HCT116 (cell line): ENCODE results near the gene TTBK1. TPM values are rescaled to one million over a fixed set of nuclear protein-coding genes. Genes with fewer than 3 reads are reported as not detected.

Experiments
- ATAC-seq: fragments of 200-7000 bp; cut with Tn5 transposase; 2 replicates; pipeline ENCODE4 v1.9.1; 2020; ENCODE audit warnings: mild to moderate bottlenecking, moderate library complexity
- BruUV-seq: library from RNA; stranded (reverse); fragments of 400-500 nt; replicated peaks from 2 replicates; lab custom pipeline; 2021; lab: Mats Ljungman, UMichigan
- CTCF ChIA-PET: fragments of 300-600 bp; sonication (Branson Sonifier 250); formaldehyde crosslinking; loops from one replicate; lab custom pipeline; 2021; ENCODE audit warnings: antibody characterized with exemption; lab: Charles Lee
- POLR2A ChIA-PET: fragments of 300-600, 350-600 bp; sonication (Branson Sonifier 250); formaldehyde crosslinking; loops from one replicate; lab custom pipeline; 2021; ENCODE audit warnings: antibody characterized with exemption; lab: Charles Lee
- RAD21 ChIA-PET, 2 experiments: fragments of 300-600 bp; sonication (Branson Sonifier 250); formaldehyde crosslinking; loops; one replicate each; lab custom pipeline; 2023; ENCODE audit warnings: low total read pairs in 2 of 2; ENCODE audit not compliant: uncharacterized antibody in 2 of 2, unreplicated experiment in 2 of 2, low non-redundant PET in 1 of 2; lab: Charles Lee
- DNase-seq: peaks from one replicate; pipeline ENCODE4 v3.0.0-alpha.2; 2010; ENCODE audit warnings: low read depth, low spot score
- H2AFZ ChIP-seq: fragments of 200-600 bp; shearing (Covaris generic), sonication (generic); 2 replicates; pipeline ENCODE4 v1.6.1; 2017; ENCODE audit warnings: low read depth, mixed run types, mixed read lengths, antibody characterized with exemption, low read length; ENCODE audit not compliant: poor library complexity, severe bottlenecking
- H3K27ac ChIP-seq: 2 replicates; pipeline ENCODE4 v1.5.1; 2012; ENCODE audit warnings: low read depth, low read length
- H3K27me3 ChIP-seq: fragments of 200-600 bp; sonication (generic); 2 replicates; pipeline ENCODE4 v1.6.1; 2016; ENCODE audit warnings: mixed run types, low read length, mixed read lengths; ENCODE audit not compliant: insufficient read depth
- H3K36me3 ChIP-seq, 2 experiments: fragments of 200-500 bp in 1 of 2; fragments of 200-600 bp in 1 of 2; sonication (Bioruptor generic) in 1 of 2; sonication (generic) in 1 of 2; 2 replicates each; pipeline versions ENCODE4 v1.5.1 to v1.6.1; 2014 to 2016; ENCODE audit warnings: low read length in 2 of 2, inconsistent platforms in 1 of 2, mixed read lengths in 1 of 2, mixed run types in 1 of 2; ENCODE audit not compliant: insufficient read depth in 2 of 2, control insufficient read depth in 1 of 2
- H3K4me1 ChIP-seq, 2 experiments: fragments of 200-600 bp in 1 of 2; sonication (generic) in 1 of 2; 2 replicates each; pipeline versions ENCODE4 v1.5.1 to v1.6.1; 2012 to 2017; ENCODE audit warnings: low read length in 2 of 2, inconsistent platforms in 1 of 2, mild to moderate bottlenecking in 1 of 2, mixed read lengths in 1 of 2, mixed run types in 1 of 2, moderate library complexity in 1 of 2; ENCODE audit not compliant: insufficient read depth in 2 of 2, control insufficient read depth in 1 of 2
- H3K4me2 ChIP-seq: fragments of 200-600 bp; sonication (generic); 2 replicates; pipeline ENCODE4 v1.6.1; 2017; ENCODE audit warnings: mixed run types, low read length, mixed read lengths
- H3K4me3 ChIP-seq, 2 experiments: fragments of 200-600 bp in 1 of 2; sonication (generic) in 1 of 2; replicated peaks in 1 of 2; 2 replicates each; pipeline ENCODE4 v1.5.1; 2011 to 2016; ENCODE audit warnings: low read length in 2 of 2, control low read depth in 1 of 2, low read depth in 1 of 2, mild to moderate bottlenecking in 1 of 2, mixed read lengths in 1 of 2, mixed run types in 1 of 2
- H3K79me2 ChIP-seq: fragments of 200-600 bp; sonication (generic); 2 replicates; pipeline ENCODE4 v1.6.1; 2017; ENCODE audit warnings: mild to moderate bottlenecking, mixed run types, low read length, moderate library complexity, mixed read lengths; ENCODE audit not compliant: insufficient read depth
- H3K9ac ChIP-seq: fragments of 200-600 bp; sonication (generic); 2 replicates; pipeline ENCODE4 v1.6.1; 2016; ENCODE audit warnings: low read length, mixed read lengths
- H3K9me2 ChIP-seq: fragments of 200-600 bp; sonication (generic), shearing (Covaris generic); 2 replicates; pipeline ENCODE4 v1.6.1; 2017; ENCODE audit warnings: mixed run types, mild to moderate bottlenecking, moderate library complexity; ENCODE audit not compliant: insufficient read depth
- H3K9me3 ChIP-seq, 2 experiments: fragments of 200-500 bp in 1 of 2; fragments of 200-600 bp in 1 of 2; sonication (Bioruptor generic) in 1 of 2; sonication (generic) in 1 of 2; 2 replicates each; pipeline ENCODE4 v1.6.1; 2014 to 2017; ENCODE audit warnings: low read length in 2 of 2, mixed read lengths in 2 of 2, inconsistent platforms in 1 of 2, low read depth in 1 of 2, mild to moderate bottlenecking in 1 of 2, mixed run types in 1 of 2, moderate library complexity in 1 of 2; ENCODE audit not compliant: control insufficient read depth in 1 of 2, insufficient read depth in 1 of 2
- H4K20me1 ChIP-seq: fragments of 200-600 bp; sonication (generic), shearing (Covaris generic); 2 replicates; pipeline ENCODE4 v1.6.1; 2017; ENCODE audit warnings: mixed run types, mild to moderate bottlenecking, moderate library complexity; ENCODE audit not compliant: insufficient read depth
- ATF3 ChIP-seq: IDR thresholded peaks from 2 replicates; pipeline ENCODE4 v1.6.1; 2012
- CBX3 ChIP-seq: IDR thresholded peaks from 2 replicates; pipeline ENCODE4 v1.6.1; 2012; ENCODE audit warnings: low read depth
- CTCF ChIP-seq, 3 experiments: fragments of 200-600 bp in 1 of 3; sonication (generic) in 1 of 3; IDR thresholded peaks in 2 of 3; conservative IDR thresholded peaks in 1 of 3; 2 replicates each; pipeline ENCODE4 v1.5.1; 2012 to 2017; ENCODE audit warnings: low read depth in 2 of 3, low read length in 2 of 3, antibody characterized with exemption in 1 of 3, borderline replicate concordance in 1 of 3, control low read depth in 1 of 3, mild to moderate bottlenecking in 1 of 3, mixed read lengths in 1 of 3, mixed run types in 1 of 3, moderate library complexity in 1 of 3; ENCODE audit not compliant: insufficient read depth in 1 of 3
- EZH2 ChIP-seq: fragments of 200-600 bp; sonication (generic); IDR thresholded peaks from 2 replicates; pipeline ENCODE4 v1.6.1; 2017; ENCODE audit warnings: antibody characterized with exemption, mixed run types
- JUND ChIP-seq: IDR thresholded peaks from 2 replicates; pipeline ENCODE4 v1.6.1; 2012
- MAX ChIP-seq: IDR thresholded peaks from 2 replicates; pipeline ENCODE4 v1.6.1; 2012
- SP1 ChIP-seq: IDR thresholded peaks from 2 replicates; pipeline ENCODE4 v1.6.1; 2012; ENCODE audit warnings: low read depth
- SRF ChIP-seq: IDR thresholded peaks from 2 replicates; pipeline ENCODE4 v1.6.1; 2012; ENCODE audit warnings: low read depth
- TCF7L2 ChIP-seq: IDR thresholded peaks from 2 replicates; pipeline ENCODE4 v1.7.0; 2011; ENCODE audit warnings: borderline replicate concordance, inconsistent platforms; ENCODE audit not compliant: insufficient read depth, insufficient read length; ENCODE audit errors: extremely low read depth
- ZBTB33 ChIP-seq: IDR thresholded peaks from 2 replicates; pipeline ENCODE4 v1.6.1; 2011; ENCODE audit warnings: mild to moderate bottlenecking, low read length, moderate library complexity; ENCODE audit not compliant: insufficient replicate concordance; ENCODE audit errors: extremely low read depth
- intact Hi-C: fragments of 100-400 bp; cut with micrococcal nuclease; formaldehyde crosslinking; loops from 2 replicates; pipeline ENCODE4 v1.10.0; 2022
- total RNA-seq: library from RNA; stranded (reverse); gene quantifications from one replicate; pipeline ENCODE4 v1.2.1, GENCODE V29; 2021; ENCODE audit not compliant: unreplicated experiment

The TTBK1 gene
- total RNA-seq, 1 experiment from 2014 or later, result not detected

DNA sequence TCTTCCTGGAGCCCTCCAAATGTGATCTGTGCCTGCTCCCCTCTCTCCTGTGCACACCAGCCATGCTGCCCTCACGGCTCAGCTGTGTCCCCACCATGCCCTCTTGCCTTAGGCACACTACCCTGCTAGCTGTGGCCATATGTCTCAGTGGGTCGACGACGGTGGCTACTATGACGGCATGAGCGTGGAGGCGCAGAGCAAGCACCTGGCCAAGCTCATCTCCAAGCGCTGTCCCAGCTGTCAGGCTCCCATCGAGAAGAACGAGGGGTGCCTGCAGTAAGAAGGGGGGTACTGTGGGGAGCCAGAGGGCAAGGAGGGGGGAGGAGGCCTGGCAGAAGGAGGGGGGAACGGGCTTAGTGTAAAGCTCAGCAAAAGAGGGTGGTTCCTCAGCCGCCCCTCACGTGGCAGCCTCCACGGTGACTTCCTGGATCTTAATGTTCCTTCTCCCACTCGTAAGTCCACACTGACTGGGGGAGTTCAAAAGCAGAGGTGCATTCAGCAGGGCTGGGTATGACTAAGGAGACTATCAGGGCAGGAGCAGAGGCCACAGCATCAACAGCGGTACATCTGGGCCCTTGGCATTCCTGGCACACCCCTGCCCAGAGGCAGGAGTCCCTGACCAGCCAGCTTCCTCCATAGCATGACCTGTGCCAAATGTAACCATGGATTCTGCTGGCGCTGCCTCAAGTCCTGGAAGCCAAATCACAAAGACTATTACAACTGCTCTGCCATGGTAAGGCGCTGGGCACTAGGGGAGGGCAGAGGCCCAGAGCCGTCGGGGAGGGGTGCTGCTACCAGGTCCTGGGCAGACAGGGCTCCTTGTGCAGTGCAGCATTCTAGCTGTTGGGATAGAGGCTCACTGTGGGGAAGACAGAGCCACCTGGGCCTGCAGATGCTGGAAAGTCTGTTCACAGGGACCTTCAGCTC lies 22.0 kb upstream of the TTBK1 start:
- CTCF ChIA-PET, result interaction anchor here (1.1 kb wide), 1 partner anchor 8 kb away, joined by 3 read pairs; the partner anchor contains the start of gene DNPH1
- POLR2A ChIA-PET, result no interaction called here
- TF ChIP-seq ZBTB33, result no peak
- no peak for TF ChIP-seq ATF3
- TF ChIP-seq SRF, result no peak
- TF ChIP-seq MAX, result no peak
- TF ChIP-seq CBX3, result no peak
- TF ChIP-seq TCF7L2, result no peak
- no peak for TF ChIP-seq EZH2
- TF ChIP-seq JUND, result no peak
- TF ChIP-seq CTCF (IDR thresholded peaks at IDR 0.05 in 2 of 3, conservative IDR thresholded peaks at IDR 0.05 in 1 of 3; ENCODE audit: borderline replicate concordance in 1 of 3, insufficient read depth in 1 of 3, low read depth in 2 of 3, low read length in 2 of 3), result no peak
- no peak for TF ChIP-seq SP1

More for the DNA sequence above, 22.0 kb upstream of the TTBK1 start:
- H3K9ac ChIP-seq, result no peak overlapping the region
- H3K9me3 ChIP-seq, result no peaks in the 10 kb centered on the region
- intact Hi-C loops, result no loop called here
- RAD21 ChIA-PET, result no interaction called here
- no peak overlapping the region for H3K27ac ChIP-seq
- no peak overlapping the region for H3K4me3 ChIP-seq
- H3K4me2 ChIP-seq, result no peak overlapping the region
- ATAC-seq (no peak), DNase-seq (no peak)
- H2AFZ ChIP-seq, result no peak overlapping the region
- peaks cover 7 to 8% of the 10 kb centered on the region in 2 experiments; a peak in 2 of 4 replicates for H3K36me3 ChIP-seq
- no peaks in the 10 kb centered on the region for H4K20me1 ChIP-seq
- peaks cover 0 to 1% of the 10 kb centered on the region in 2 experiments; a peak in 1 of 4 replicates for H3K4me1 ChIP-seq
- 0 out of 2 replicates have a peak, but pooled peaks cover 3% of the 10 kb centered on the region for H3K79me2 ChIP-seq
- no peaks in the 10 kb centered on the region for H3K9me2 ChIP-seq
- BruUV-seq, result no TSS peak
- no peaks in the 10 kb centered on the region for H3K27me3 ChIP-seq
